Activated naive CD4-positive, alpha-beta T cell treated with anti-CD3 and anti-CD28 coated beads, Interleukin-2, amount 10 ng/mL, durations not matched to agents 5 hours and 36 hours (primary cell): ENCODE results near the gene CLDN6. TPM values are rescaled to one million over a fixed set of nuclear protein-coding genes. Genes with fewer than 3 reads are reported as not detected.

Source experiments
- total RNA-seq, 2 experiments: library from RNA; stranded (reverse); gene quantifications; one replicate each; pipeline ENCODE4 v1.2.3, GENCODE V29; 2021

Gene CLDN6
- not detected for total RNA-seq

GRCh38 chr16:3017794-3018506 is at the start of gene CLDN6:
TSS of gene CLDN6 (minus strand) at chr16:3018183. CDS start at chr16:3016021, 2,162 bp downstream.

GRCh38 chr16:3065069-3065741 is 47.2 kb upstream of the CLDN6 start, which contains the start of gene IL32:
TSS of gene IL32 (plus strand) at chr16:3065640. CDS start at chr16:3065812, 172 bp downstream.

GRCh38 chr16:3045758-3046640 is 28.0 kb upstream of the CLDN6 start, which contains the start of gene MMP25:
TSS of gene MMP25 (plus strand) at chr16:3046561. CDS start at chr16:3046918, 357 bp downstream.

GRCh38 chr16:3036726-3037315 is 18.8 kb upstream of the CLDN6 start, which contains the start of gene BICDL2:
TSS of gene BICDL2 (minus strand) at chr16:3036944. CDS start at chr16:3035496, 1,448 bp downstream.

GRCh38 chr16:3023669-3024478 is 5.9 kb upstream of the CLDN6 start, which contains the start of the genes HCFC1R1 and THOC6:
TSS of gene HCFC1R1 (minus strand) at chr16:3023942. CDS start at chr16:3023941, 1 bp downstream.
TSS of gene THOC6 (plus strand) at chr16:3024035. CDS start at chr16:3024327, 292 bp downstream.

GRCh38 chr16:3020247-3020603 is 2.2 kb upstream of the CLDN6 start, which contains the start of gene TNFRSF12A:
TSS of gene TNFRSF12A (plus strand) at chr16:3020368. CDS start at chr16:3020398, 30 bp downstream.

GRCh38 chr16:3012828-3013420 is 5.1 kb downstream of the CLDN6 start, which contains the start of gene CLDN9:
TSS of gene CLDN9 (plus strand) at chr16:3012923. CDS start at chr16:3013363, 440 bp downstream.

GRCh38 chr16:2980227-2981176 is 37.5 kb downstream of the CLDN6 start, which contains the start of gene PKMYT1:
TSS of gene PKMYT1 (minus strand) at chr16:2980446. CDS start at chr16:2979657, 789 bp downstream.

GRCh38 chr16:2968738-2969544 is 49.0 kb downstream of the CLDN6 start, which contains the start of gene PAQR4:
TSS of gene PAQR4 (plus strand) at chr16:2969348. CDS start at chr16:2969675, 327 bp downstream.

Other genes with a start within 250 kb of the CLDN6 start
- 100 to 1,000 TPM; 113 to 116 TPM for gene ELOB, start 240.9 kb downstream of the CLDN6 start, total RNA-seq
- not detected for gene PRSS33, start 230.6 kb downstream of the CLDN6 start, total RNA-seq
- not detected for gene PRSS41, start 219.7 kb downstream of the CLDN6 start, total RNA-seq
- 1 to 10 TPM; 1.7 to 1.8 TPM for gene PRSS21, start 200.9 kb downstream of the CLDN6 start, total RNA-seq
- 1 to 10 TPM; 1.4 to 1.6 TPM for gene ZG16B, start 187.9 kb downstream of the CLDN6 start, total RNA-seq
- gene PRSS22, start 160.0 kb downstream of the CLDN6 start, total RNA-seq: not detected
- 10 to 100 TPM; 21.2 to 22.4 TPM for gene FLYWCH2, start 135.0 kb downstream of the CLDN6 start, total RNA-seq
- gene FLYWCH1, start 106.3 kb downstream of the CLDN6 start, total RNA-seq: 10 to 100 TPM; 50.6 to 52.3 TPM
- gene KREMEN2, start 53.9 kb downstream of the CLDN6 start, total RNA-seq: not detected
- 10 to 100 TPM; 36.0 to 37.0 TPM for gene PAQR4, start 48.8 kb downstream of the CLDN6 start, total RNA-seq
- 10 to 100 TPM; 89.1 to 99.3 TPM for gene PKMYT1, start 37.7 kb downstream of the CLDN6 start, total RNA-seq
- under 1 TPM; 0.29 to 0.30 TPM for gene CLDN9, start 5.3 kb downstream of the CLDN6 start, total RNA-seq
- gene TNFRSF12A, start 2.2 kb upstream of the CLDN6 start, total RNA-seq: 1 to 10 TPM; 2.9 to 3.8 TPM
- gene HCFC1R1, start 5.8 kb upstream of the CLDN6 start, total RNA-seq: 10 to 100 TPM; 37.2 to 39.1 TPM
- 10 to 100 TPM; 49.4 to 52.3 TPM for gene THOC6, start 5.9 kb upstream of the CLDN6 start, total RNA-seq
- 1 to 10 TPM; 1.1 to 1.2 TPM for gene BICDL2, start 18.8 kb upstream of the CLDN6 start, total RNA-seq
- 10 to 100 TPM; 34.8 to 35.5 TPM for gene MMP25, start 28.4 kb upstream of the CLDN6 start, total RNA-seq
- gene IL32, start 47.5 kb upstream of the CLDN6 start, total RNA-seq: 1,000 to 10,000 TPM; 2,121 to 2,176 TPM
- under 1 TPM; 0.24 to 0.28 TPM for gene ZSCAN10, start 81.1 kb upstream of the CLDN6 start, total RNA-seq
- gene ZNF205, start 94.4 kb upstream of the CLDN6 start, total RNA-seq: not detected
- gene ZNF213, start 116.8 kb upstream of the CLDN6 start, total RNA-seq: 1 to 10 TPM; 9.7 to 9.8 TPM
- not detected for gene OR1F1, start 170.0 kb upstream of the CLDN6 start, total RNA-seq
- 10 to 100 TPM; 13.4 to 13.7 TPM for gene ZNF200, start 217.0 kb upstream of the CLDN6 start, total RNA-seq
- gene MEFV, start 238.4 kb upstream of the CLDN6 start, total RNA-seq: under 1 TPM; 0.51 to 0.81 TPM